Uterus (tissue), 2 donors: ENCODE measurements around the gene HOXA3.

Experiments used
- CTCF ChIP-seq, 4 experiments: fragments of 200-600 bp in 2 of 4; fragments of 450-650 bp in 2 of 4; sonication (generic) in 2 of 4; IDR thresholded peaks; one replicate each; pipeline ENCODE4 v1.5.1; 2016 to 2019; ENCODE audit warnings: antibody characterized with exemption in 4 of 4, mild to moderate bottlenecking in 2 of 4, moderate library complexity in 1 of 4
- POLR2A ChIP-seq, 2 donors: fragments of 450-650 bp; IDR thresholded peaks; one replicate each; pipeline ENCODE4 v1.6.1; 2016; ENCODE audit warnings: antibody characterized with exemption in 2 of 2, mild to moderate bottlenecking in 1 of 2, moderate library complexity in 1 of 2

DNA sequence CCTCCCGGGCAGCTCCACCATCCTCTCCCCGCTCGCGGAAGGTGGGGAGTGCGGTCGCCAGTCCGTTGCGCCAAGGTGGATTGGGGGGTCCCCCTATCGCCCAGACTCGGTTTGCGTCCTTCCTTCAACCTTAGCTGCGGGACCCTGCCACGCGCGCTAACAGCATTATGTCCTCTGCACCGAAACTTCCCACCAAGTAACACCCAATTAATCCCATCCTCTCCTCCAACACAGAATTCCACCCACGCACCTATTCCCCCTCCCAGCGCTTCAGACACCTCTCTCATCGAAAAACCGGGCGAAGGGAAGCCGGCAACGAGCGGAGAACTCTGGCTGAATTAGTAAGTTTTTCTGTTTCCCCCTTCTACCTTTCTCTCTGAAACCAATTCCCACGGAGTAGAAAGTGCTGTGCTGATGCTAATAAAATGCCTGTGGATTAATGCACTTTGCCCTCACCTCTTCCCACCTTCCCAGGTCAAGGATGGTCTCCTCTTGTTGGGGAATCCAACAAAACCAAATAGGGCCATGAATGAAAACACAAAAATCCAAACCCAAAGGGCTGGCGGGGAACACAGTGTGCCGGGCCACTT lies 947 bp downstream of the HOXA3 start:
- TF ChIP-seq CTCF (IDR thresholded peaks at IDR 0.05): no peak
- no peak for TF ChIP-seq POLR2A (IDR thresholded peaks at IDR 0.05)
